Activated effector memory CD4-positive, alpha-beta T cell treated with Interleukin-2 at 50 U/mL for 16 hours (primary cell): ENCODE measurements around the gene LYVE1.
"Not testable (repeated sequence)": the region's sequence is repeated elsewhere in the genome, so short reads cannot be mapped to it uniquely, and the experiment has no call there.

Source experiments
- DNase-seq: peaks from one replicate; pipeline ENCODE4 v3.0.0-alpha.2; 2020

The LYVE1 gene, protein sequence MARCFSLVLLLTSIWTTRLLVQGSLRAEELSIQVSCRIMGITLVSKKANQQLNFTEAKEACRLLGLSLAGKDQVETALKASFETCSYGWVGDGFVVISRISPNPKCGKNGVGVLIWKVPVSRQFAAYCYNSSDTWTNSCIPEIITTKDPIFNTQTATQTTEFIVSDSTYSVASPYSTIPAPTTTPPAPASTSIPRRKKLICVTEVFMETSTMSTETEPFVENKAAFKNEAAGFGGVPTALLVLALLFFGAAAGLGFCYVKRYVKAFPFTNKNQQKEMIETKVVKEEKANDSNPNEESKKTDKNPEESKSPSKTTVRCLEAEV

DNA sequence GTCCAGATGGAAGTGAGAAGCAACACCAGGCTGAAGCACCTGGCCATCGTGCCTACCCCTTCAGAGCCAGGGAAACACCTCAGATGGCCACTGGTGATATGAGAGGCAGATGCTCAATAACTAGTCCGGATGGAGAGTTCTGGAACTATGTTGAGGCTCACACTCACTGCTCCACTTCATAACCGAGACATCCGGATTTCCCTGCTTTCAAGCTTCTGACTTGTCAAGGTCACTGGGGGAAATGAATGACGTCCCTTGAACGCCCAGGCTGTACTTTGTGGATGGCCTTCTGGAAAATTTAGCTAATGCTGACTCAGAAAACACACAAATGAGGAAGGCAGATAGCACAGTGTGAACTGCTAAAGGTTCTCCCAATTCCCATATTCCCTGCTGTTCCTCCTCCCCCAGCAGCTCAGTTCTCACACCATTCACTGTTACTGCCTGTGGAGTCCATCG is at the start of gene LYVE1:
Gene LYVE1 (minus strand): TSS at position 180 of the 456 bp plus-strand sequence. CDS start 133 bp downstream, at position 47.
- no peak for DNase-seq

DNA sequence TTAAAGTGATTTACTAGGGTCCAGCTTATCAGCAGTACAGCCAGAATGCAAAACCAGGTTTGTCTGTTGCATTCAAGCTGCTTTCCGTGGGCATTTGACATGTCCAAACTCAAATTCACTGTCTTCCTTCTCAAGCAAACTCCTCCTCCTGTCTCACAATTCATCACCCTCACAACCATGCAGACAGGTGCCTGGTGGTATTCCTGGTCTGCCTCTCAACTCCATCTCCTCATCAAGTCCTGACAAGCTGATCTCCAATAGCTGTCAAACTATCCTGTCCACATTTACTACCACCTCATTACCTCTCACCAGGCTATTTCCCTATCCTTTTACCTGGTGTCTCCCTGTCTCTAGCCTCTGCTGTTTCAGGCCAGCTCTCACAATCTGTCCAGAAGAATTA is 49.1 kb upstream of the LYVE1 start:
- no peak for DNase-seq

DNA sequence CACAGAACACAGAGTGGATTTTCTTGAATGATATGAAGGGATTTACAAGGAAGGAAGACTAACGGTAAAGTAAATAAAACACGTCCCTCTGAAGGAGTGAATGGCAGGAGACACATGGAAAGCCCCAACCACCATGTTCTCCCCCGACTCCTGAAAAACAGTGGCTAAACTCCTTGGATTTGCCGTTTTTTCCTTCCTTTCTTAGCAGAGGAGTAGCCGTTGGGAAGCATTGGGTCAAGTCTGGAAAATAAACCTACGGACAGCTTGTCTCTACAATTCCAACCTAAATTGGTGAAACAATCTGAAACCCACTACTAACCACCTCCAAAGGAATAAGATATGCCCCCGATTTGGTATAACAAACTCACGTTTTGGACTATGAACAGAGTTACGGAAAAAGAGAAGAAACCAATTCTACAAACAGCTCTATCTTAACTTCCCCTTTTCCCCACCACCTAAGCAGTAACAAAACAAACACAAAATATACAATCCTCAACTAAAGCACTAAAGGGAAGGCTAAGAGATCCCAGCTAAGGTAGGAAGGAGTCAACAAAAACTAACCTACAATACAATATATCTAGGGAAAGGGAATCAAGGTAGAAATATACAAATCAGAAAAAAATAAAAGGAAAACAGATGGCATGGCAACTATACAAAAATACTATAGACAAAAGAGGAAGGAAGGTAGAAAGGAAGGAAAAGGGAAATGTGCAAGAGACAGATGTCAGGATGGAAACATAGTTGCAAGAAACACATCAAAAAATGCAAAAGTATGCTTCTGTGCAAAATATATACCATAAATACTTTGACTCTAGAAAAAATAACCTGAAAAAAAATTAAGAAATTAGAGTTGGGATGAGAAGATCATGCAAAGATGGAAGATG is 43.8 kb upstream of the LYVE1 start:
- DNase-seq, result no peak

DNA sequence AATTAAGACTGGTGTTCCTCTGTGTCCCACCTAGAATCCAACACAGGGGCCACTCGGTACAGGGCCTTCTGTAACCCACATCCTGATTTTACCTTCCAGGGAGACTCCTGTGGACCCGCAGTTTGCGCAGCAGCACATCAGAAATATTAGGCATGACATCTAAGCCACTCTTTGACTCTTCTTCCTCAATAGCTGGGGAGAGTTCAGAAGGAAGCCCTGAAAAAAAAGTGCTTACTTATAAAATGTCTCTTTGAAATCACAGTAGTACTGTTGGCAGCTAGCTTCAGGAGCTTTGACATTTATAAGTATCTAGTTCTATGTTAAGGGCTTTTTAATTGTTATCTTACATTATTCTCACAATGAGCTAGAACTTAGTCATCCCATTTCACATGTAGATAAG is 41.2 kb upstream of the LYVE1 start:
- DNase-seq, result no peak

DNA sequence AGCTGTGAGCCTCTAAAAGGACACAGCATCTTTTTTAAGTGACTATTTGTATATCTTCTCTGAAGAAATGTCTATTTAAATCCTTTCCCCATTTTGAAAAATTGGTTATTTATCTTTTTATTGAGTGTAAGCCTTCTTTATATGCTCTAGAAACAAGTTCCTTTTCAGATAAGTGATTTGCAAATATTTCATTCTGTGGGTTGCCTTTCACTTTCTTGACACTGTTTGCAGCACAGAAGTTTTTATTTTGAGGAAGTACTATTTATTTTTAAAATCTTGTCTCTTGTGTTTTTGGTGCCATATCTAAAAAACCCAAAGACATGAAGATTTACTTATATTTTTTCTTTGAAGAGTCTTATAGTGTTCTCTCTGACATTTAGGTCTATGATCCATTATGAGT is 40.1 kb upstream of the LYVE1 start:
- DNase-seq, result no peak

DNA sequence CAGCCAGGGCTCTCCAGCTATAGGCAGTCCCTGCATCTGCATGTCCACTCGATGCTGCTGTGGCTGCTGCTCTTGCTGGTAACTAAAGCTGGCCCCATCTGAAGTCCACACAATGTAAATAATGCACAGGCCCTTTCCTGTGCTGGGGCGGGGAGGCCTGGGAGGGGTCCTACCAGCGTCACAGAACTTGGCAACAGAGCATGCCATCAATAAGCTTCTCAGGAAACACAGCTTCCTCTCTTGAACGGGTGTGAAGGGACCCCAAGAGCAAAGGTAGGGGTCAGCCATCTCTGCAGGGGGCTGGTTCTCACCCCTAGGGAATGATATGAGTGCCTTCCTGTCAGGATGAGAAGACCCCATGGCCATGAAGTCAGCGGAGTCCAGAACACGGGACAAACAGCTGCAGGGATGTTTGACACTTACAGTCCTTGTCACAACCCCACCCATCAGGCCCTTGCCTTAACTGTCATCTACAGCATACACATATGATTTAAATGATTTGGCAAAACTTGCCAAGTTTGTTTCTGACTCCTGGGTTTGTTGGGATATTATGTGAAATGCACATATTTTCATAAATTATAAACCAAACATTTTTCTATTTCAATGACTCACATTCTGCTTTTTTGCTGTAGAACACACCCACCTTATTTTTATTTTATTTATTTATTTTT is 39.1 kb upstream of the LYVE1 start:
- no peak for DNase-seq

DNA sequence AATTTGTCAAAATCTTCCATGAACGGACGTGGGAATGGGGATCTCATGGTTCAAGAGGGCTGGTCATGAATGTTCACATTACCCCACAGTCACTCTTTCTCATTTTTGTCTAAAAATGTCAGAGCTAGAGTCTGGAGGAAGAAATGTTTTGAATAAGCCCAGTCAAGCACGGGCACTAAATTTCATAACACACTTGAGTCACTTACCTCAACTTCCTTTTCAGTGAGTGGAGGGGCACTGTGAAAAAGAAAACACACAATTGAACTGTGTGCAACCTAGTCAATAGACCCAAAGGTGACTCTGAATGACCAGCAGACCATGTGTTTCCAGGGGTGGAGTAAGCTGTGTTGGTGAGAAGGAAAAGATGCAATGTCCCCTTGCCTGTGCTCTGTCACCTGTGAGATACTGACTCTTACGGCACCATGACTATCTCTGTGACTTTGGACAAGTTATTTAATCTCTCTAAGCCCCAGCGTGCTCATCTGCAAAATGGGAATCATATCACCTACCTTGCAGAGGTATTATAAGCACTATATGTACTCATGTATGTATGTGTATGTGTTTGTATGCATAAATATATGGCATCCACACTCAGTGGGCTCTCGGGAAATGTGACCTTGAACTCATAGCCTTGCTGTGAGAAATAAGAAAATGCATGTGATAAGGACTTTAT is 38.2 kb upstream of the LYVE1 start:
- no peak for DNase-seq

DNA sequence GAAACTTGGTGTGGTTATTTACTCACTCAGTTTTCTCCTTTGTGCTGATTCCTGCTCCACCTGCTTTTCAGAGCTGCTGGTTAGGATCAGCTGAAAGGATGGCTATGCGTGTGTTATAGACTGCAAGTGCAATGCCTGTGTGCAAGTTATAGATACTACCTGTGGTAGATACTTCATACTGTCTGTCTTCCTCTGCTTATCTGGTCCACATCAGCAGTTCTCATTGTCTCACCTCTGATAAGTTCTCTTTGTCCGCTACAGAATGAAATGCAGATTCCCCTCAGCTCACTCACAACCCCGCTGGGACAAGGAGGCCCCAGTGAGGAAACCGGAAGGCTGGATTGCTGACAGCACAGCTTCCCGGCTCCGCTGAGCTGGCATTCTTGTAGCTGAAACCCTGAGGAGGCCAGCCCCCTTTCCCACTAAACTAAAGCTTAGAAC is 37.5 kb upstream of the LYVE1 start:
- DNase-seq, result no peak

DNA sequence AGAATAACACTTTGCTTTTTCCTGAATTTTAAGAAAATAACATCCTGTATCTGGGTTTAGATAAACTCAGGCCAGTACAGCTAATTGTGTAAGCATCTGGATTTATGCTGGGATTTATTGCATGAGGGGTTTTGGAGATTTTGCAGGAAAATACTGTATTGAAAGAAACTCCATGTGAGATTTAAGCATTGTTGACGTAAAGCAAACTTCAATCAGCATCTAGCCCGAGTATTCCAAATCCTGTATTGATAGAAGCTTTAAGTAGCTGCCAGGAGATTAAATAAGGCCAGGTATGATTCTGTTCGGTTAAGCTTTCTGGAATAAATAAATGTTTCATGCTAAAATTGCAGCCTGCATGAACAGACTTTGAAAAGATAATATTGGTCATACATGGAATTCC is 36.3 kb upstream of the LYVE1 start:
- no peak for DNase-seq

DNA sequence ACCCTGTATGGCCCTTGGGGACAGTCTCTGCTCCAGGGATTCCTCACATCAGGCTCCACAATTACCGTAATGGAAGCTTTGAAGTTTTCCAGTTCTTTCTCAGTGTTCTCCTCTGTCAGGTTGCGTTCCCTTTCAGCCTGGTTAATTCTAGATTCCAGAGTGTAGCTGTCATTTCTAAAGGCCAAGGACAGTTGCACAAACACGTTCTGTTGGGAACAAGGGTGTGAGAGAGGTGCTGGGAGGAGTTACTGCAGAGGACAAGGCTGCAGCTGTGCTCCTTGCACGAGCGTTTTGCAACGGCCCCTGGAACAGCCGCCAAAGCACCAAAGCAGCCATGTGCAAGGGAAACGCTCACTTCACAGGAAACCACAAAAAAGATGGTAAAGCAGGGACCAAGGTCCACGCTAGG is 35.9 kb upstream of the LYVE1 start:
- DNase-seq, result no peak

DNA sequence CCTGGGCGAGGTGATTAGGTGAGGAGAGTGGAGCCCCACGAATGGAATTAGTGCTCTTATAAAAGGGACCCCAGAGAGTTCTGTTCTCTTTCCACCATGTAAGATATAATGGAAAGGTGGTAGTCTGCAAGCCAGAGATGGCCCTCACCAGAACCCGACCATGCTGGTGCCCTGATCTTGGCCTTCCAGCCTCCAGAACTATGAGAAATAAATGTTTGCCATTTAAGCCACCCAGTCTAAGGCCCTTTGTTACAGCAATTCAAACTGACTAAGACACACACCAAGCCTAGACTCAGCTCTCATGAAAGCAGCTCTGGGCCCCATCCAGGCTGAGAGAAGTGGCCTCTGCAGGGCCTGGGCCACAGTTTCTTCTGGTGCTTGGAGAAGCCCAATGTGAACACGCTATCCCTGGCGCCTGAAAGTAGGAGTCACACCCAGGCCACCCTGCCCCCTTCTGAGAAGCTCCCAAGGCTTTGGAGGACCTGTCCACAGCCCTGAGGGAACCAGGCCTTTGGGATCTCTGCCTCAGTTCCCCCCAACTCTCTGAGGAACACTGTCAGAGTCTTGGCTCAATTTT is 35.3 kb upstream of the LYVE1 start:
- DNase-seq, result no peak

DNA sequence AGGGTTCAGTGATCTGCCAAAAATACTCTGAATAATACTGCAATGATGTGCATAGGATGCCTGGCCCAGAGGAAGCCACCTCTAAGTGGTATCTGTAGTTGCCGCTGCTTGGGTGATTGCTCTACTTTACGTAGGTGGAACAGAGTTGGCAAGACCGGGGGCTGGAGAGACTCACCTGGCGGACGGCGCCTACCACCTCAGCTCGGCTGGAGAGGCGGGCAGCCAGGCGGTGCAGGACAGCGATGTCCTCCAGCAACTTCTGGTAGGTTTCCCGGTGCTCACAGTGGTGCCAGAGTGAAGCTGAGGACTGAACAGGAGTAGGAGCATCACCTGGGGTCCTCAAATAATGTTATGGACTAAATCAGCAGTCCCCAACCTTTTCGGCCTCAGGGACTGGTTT is 34.5 kb upstream of the LYVE1 start:
- DNase-seq, result no peak

DNA sequence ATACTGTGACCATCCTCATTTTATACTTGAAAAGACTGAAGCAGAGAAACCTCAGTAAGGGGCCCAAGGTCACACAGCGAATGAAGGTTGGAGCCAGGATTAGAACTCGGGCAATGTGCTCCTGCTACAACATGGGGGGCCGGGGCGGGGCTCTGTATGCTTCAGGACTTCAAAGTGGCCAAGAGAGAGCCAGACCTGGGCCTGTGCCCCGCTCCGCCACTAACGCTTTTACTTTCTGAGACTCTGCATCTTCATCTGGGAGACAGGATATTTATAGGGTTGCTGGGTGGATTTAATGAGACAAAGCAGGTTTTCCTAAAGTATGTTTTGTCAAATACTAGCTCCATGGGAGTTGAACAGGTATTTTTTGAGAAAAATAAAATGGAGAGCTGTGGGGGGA is 33.9 kb upstream of the LYVE1 start:
- DNase-seq, result no peak

DNA sequence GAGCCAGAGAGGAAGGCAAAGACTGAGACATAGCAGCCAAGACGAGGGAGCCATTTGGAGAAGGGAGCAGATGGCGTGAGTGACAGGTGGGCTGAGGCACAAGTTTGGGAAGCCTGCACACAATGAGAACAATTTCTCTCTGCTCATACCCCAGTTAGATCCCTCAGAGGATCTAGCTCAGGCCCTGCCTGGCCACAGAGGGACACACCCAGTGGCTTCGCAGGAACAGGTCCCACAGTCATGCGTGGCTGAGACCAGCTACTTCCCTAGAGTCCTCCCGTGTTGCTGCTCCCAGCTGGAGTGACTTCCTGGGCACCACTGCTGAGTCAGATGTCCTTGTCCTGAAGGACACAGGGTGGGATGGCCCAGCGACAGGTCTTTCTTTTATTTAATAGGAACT is 33.4 kb upstream of the LYVE1 start:
- no peak for DNase-seq

DNA sequence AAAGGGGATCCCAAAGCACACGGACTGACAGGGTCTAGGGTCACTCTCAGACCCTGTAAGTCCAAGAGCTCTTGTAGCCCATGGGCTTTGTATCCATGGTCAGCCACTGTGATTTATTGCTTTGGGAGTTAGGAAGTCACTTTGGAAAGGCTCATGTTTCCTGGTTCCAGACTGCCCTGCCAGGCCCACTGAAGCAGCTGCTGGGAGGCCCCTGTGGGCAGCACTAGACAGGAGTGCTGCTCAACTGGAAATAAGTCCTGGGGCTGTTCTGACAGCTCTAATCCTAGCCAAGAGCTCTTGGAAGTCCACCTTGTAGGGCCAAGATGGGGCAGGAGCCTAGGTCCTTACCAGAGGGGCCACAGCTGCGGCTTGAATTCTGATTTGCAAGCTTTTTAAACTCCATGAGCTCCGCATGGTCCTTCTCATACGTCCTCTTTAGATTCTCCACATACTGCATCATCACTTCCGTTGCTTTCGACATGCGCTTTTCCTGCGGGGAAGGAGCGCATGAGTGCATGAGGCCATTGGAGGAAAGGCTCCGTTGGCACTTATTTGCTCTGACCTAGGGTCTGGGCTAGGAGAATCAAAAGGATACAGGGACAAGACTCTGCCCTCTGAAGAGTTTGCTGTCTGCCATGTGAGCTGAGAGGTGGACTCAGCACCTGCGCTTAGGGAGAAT is 32.2 kb upstream of the LYVE1 start:
- no peak for DNase-seq

DNA sequence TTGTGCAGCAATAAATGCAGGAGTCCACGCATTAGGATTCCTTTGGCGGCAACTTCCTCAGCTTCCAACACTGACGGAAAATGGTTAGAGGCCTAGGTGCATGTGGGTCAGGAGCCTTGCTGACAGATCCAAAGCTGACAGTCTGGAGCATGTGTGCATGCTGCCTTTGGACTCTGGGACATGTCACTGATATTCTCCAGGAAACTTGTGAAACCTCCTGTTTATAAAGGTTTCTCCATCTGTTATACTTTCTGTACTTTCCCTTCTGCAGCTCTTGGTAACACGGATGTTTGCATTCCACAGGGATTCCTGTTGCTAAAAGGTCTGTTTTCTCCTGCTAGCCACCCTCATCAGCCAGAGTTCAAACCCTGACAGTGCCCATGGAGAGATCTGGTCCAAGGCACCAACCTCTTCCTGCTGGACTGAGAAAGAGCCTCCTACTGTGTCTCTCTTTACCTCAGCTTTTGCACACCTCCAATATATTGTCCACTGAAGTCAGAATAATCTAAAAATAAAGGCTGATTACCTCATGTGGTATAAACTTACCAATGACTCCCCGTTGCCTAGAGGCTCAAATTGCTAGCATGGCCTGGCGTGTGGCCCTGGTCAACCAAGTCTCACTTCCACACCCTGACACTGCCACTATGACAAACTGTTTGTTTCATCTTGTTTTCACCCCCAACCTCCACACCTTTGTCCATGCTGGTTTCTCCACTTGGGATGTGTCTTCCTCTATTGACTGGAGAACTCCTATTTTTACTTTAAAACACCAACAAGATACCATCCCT is 31.1 kb upstream of the LYVE1 start:
- DNase-seq, result no peak

DNA sequence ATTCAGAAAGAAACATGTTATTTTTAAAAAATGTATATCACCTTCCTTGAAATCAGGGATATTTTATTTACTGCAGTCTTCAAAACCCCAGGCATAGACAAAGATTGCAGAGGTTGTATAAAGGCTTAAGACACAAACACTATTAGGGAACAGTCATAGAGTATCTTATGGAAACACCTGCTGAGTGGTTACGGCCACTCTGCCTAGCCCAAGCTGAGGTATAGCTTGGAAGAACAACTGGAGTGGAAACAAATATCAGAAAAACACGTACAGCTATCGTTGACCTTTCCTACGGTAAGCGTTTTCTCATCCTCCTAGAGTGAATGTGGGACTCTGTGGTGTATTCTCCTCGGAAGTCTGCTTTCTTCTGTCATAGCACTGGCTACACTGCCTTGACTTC is 30.4 kb upstream of the LYVE1 start:
- no peak for DNase-seq

DNA sequence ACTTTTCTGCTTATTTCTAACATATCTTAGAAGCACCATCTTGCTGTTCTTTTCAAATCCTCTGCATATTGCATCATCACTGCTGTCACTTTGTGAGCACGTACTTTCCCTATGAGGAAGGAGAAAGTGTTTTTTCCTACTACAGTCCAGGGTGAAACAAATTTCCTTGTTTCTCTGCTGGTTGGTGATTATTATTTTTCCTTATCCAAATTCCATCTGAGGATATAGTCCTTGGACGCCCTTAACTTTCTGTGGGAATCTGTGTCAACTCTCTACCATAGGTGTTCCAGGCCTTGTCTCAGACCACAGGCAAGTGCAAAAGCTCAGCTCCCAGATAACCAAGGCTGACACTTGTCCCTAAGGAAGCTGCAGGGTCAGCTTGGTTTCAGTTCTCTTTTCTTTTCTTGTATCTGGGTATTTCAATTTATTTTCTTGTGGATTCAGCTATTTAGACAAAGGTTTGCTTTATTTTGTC is 29.4 kb upstream of the LYVE1 start:
- DNase-seq, result no peak

DNA sequence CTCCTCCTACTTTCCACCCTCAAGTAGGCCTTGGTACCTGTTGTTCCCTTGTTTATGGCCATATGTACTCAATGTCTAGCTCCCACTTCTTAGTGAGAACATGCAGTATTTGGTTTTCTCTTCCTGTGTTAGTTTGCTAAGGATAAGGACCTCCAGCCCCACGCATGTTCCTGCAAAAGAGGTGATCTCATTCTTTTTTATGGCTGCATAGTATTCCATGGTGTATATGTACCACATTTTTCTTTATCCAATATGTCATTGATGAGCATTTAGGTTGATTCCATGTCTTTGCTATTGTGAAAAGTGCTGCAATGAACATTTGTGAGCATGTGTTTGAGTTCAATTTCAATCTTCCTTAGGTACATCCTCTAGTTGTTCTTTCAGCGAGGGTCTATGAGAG is 27.4 kb upstream of the LYVE1 start:
- DNase-seq, result not testable (repeated sequence)

DNA sequence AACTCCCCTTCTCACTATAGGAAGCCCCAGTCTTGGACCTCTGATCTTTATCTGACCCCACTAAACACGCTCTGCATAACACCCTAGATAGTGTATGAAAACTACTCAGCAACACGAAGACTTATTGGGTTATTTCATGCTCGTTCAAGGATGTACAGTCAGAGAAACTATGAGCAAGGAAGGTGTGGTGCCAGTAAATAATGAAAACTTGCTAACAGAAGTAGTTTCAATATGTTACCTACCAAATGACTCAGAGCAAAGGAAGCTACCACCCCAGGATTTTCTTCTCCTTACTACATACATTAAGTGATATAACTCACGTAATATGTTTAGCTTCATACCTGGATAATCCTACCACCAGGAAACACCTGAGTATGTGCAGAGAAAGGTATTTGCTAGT is 25.9 kb upstream of the LYVE1 start:
- no peak for DNase-seq

DNA sequence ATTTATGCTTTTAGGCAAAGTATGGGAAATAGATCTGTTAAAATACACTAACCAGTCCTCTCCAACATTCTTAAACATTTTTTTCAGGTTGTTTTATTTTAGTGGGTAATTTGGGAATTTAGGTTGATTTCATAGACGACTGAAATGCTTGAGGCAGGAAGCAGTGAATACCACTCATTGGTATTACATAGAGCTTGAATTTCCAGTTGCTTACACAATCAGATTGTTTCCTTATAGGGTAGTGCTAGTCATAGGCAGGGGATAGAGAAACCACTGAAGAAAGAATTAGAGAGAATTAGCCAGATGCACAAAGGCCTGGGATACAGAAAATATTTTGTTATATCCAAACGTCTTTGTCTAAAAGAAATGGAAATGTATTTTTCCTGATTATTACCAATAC is 23.9 kb upstream of the LYVE1 start:
- DNase-seq, result no peak
